ENCODE data around the gene UTP11. TPM values are rescaled to one million over a fixed set of nuclear protein-coding genes. Genes with fewer than 3 reads are reported as not detected.

UTP11 gene
- polyA plus RNA-seq, 4 donors, result 17.0 to 31.7 (median 26.5) TPM

GRCh38 chr1:38073534-38074301 is 61.2 kb downstream of the UTP11 start:
- Histone ChIP-seq H3K27ac (ENCODE audit: low read depth in 1 of 3, low read length in 2 of 3) (no peak overlapping the region), H3K4me1 (ENCODE audit: control insufficient read depth in 3 of 3, insufficient read depth in 2 of 3, low read depth in 1 of 3, low read length in 2 of 3) (no peaks in the 10 kb centered on the region), H3K4me3 (ENCODE audit: low read depth in 1 of 3, low read length in 3 of 3) (no peak overlapping the region), H3K36me3 (ENCODE audit: control insufficient read depth in 3 of 3, insufficient read depth in 2 of 3, low read depth in 1 of 3, low read length in 3 of 3) (no peaks in the 10 kb centered on the region), H3K9me3 (ENCODE audit: control insufficient read depth in 2 of 2, insufficient read depth in 1 of 2, low read depth in 1 of 2, low read length in 1 of 2) (no peaks in the 10 kb centered on the region), H3K27me3 (ENCODE audit: control insufficient read depth in 3 of 3, insufficient read depth in 3 of 3, low read length in 3 of 3) (peaks cover 0 to 7% (median 0%) of the 10 kb centered on the region in 3 donors)
- 31 to 46% (median 40%) methylated on average over 9 of the region's 9 CpGs for WGBS, 3 donors
- no peak for FAIRE-seq
- DNase-seq, result no peak

DNA sequence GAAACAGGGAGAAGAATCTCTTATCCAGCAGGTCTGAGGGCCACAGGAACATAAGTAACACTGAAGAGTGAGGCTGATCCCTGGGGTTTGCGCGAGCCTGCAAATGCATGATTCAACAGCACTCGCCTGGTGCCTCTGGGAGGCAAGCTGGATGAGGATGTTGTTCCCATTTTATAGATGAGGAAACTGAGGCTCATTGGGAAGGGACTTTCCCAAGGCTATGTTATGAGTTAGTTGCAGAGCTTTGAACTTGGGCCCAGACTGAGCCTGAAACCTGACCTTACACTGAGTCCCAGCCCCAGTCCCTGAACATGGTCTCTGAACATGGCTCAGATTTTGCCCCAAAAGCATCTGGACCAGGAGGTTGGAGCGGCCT is 61.8 kb downstream of the UTP11 start:
- H3K27me3 ChIP-seq (ENCODE audit: control insufficient read depth in 3 of 3, insufficient read depth in 3 of 3, low read length in 3 of 3), result peaks cover 0 to 7% (median 0%) of the 10 kb centered on the region in 3 donors
- no peaks in the 10 kb centered on the region for H3K36me3 ChIP-seq (ENCODE audit: control insufficient read depth in 3 of 3, insufficient read depth in 2 of 3, low read depth in 1 of 3, low read length in 3 of 3)
- H3K4me1 ChIP-seq (ENCODE audit: control insufficient read depth in 3 of 3, insufficient read depth in 2 of 3, low read depth in 1 of 3, low read length in 2 of 3), result no peaks in the 10 kb centered on the region
- no peak for FAIRE-seq
- 81 to 90% (median 86%) methylated on average over 4 of the region's 4 CpGs for WGBS, 3 donors
- no peak for DNase-seq
- no peaks in the 10 kb centered on the region for H3K9me3 ChIP-seq (ENCODE audit: control insufficient read depth in 2 of 2, insufficient read depth in 1 of 2, low read depth in 1 of 2, low read length in 1 of 2)
- no peak overlapping the region for H3K27ac ChIP-seq (ENCODE audit: low read depth in 1 of 3, low read length in 2 of 3)
- no peak overlapping the region for H3K4me3 ChIP-seq (ENCODE audit: low read depth in 1 of 3, low read length in 3 of 3)

Other genes with a start within 250 kb of the UTP11 start
- 1 to 10 TPM; 1.9 to 5.4 (median 3.5) TPM for gene EPHA10, start 247.6 kb upstream of the UTP11 start, polyA plus RNA-seq
- 1 to 10 TPM in 2 of 4 donors, under 1 TPM in 2; 0.81 to 6.1 (median 2.3) TPM for gene MANEAL, start 218.9 kb upstream of the UTP11 start, polyA plus RNA-seq
- gene C1orf122, start 204.9 kb upstream of the UTP11 start, polyA plus RNA-seq, result 10 to 100 TPM; 29.6 to 44.0 (median 38.6) TPM
- gene YRDC, start 204.5 kb upstream of the UTP11 start, polyA plus RNA-seq, result 10 to 100 TPM; 14.0 to 15.7 (median 14.4) TPM
- 1 to 10 TPM; 1.6 to 5.7 (median 3.1) TPM for gene MTF1, start 153.1 kb upstream of the UTP11 start, polyA plus RNA-seq
- gene INPP5B, start 65.7 kb upstream of the UTP11 start, polyA plus RNA-seq, result 10 to 100 TPM in 2 of 4 donors, 1 to 10 TPM in 2; 6.7 to 23.2 (median 9.2) TPM
- gene SF3A3, start 22.7 kb upstream of the UTP11 start, polyA plus RNA-seq, result 10 to 100 TPM; 13.9 to 48.0 (median 22.2) TPM
- gene FHL3, start 7.2 kb upstream of the UTP11 start, polyA plus RNA-seq, result 1 to 10 TPM in 3 of 4 donors, under 1 TPM in 1; 0.89 to 8.1 (median 6.3) TPM
- gene POU3F1, start 34.1 kb downstream of the UTP11 start, polyA plus RNA-seq, result under 1 TPM in 1 of 4 donors, not detected in 3; 0.04 TPM